Measurements from ENCODE around the gene ADD2. TPM values are rescaled to one million over a fixed set of nuclear protein-coding genes. Genes with fewer than 3 reads are reported as not detected.
"Not testable (repeated sequence)": the region's sequence is repeated elsewhere in the genome, so short reads cannot be mapped to it uniquely, and the experiment has no call there.

ADD2 gene
- total and polyA plus RNA-seq, 2 donors (not counting 1 experiment from before 2014, with no cell fraction given), result 15.9 to 21.7 TPM

DNA sequence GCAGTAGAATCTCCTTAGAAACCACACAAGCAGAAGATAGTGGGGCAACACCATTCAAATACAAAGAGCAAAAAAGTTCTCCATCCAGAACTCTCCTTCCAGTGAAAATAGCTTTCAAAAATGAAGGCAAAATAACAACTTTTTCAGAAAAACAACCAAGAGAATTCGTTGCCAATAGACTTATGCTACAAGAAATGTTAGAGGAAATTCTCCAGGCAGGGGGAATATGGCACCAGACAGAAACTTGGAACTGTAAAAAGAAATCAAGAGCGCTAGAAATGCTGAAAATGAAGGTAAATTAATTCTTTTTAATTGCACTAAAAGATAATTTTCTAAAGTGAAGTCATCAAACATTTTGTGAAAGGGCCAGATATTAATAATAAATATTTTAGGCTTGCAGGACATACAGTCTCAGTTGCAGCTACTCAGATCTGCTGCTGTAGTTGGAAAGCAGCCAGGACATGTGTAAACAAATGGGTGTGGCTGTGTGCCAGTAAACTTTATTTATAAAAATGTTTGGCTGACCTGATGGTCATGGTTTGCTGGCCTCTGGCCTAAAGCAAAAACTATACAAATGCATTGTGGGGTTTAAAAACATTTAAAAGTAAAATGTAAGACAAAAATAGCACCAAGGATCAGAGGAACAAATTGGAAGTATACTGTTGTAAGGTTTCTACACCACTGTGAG, 140.6 kb downstream of the ADD2 start:
- H3K36me3 ChIP-seq (replicated peaks in 1 of 2; ENCODE audit: control extremely low read depth in 1 of 2, control insufficient read depth in 1 of 2, extremely low read depth in 1 of 2, insufficient read depth in 2 of 2, low read length in 1 of 2), result no peaks in the 10 kb centered on the region
- no peaks in the 10 kb centered on the region for H3K4me1 ChIP-seq (ENCODE audit: control insufficient read depth in 2 of 2, insufficient read depth in 2 of 2, low read length in 2 of 2)
- ATAC-seq (ENCODE audit: low read depth) (no peak), DNase-seq (no peak)
- no peak overlapping the region for H3K27ac Mint-ChIP-seq
- no peak overlapping the region for H3K4me3 ChIP-seq (ENCODE audit: control extremely low read depth in 1 of 5, extremely low read depth in 1 of 5, insufficient read depth in 1 of 5, low read depth in 2 of 5, low read length in 4 of 5)
- CTCF ChIA-PET, result interaction anchor here (1.2 to 2.5 kb wide), 2 partner anchors 8 to 9 kb away, joined by 4 to 8 read pairs; no protein-coding TSS in a partner anchor
- TF ChIP-seq EZH2 (IDR thresholded peaks at IDR 0.05; ENCODE audit: borderline replicate concordance, insufficient read depth, low read depth, low read length, poor library complexity, severe bottlenecking), result no peak
- TF ChIP-seq, protein P1, sequence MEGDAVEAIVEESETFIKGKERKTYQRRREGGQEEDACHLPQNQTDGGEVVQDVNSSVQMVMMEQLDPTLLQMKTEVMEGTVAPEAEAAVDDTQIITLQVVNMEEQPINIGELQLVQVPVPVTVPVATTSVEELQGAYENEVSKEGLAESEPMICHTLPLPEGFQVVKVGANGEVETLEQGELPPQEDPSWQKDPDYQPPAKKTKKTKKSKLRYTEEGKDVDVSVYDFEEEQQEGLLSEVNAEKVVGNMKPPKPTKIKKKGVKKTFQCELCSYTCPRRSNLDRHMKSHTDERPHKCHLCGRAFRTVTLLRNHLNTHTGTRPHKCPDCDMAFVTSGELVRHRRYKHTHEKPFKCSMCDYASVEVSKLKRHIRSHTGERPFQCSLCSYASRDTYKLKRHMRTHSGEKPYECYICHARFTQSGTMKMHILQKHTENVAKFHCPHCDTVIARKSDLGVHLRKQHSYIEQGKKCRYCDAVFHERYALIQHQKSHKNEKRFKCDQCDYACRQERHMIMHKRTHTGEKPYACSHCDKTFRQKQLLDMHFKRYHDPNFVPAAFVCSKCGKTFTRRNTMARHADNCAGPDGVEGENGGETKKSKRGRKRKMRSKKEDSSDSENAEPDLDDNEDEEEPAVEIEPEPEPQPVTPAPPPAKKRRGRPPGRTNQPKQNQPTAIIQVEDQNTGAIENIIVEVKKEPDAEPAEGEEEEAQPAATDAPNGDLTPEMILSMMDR (IDR thresholded peaks at IDR 0.05), result no peak
- H3K9me3 Mint-ChIP-seq (ENCODE audit: insufficient read depth), result no peaks in the 10 kb centered on the region
- H3K27ac ChIP-seq (ENCODE audit: low read length in 2 of 2), result no peak overlapping the region
- no peaks in the 10 kb centered on the region for H3K4me1 Mint-ChIP-seq
- H3K4me2 ChIP-seq (replicated peaks; ENCODE audit: low read depth, low read length, poor library complexity, severe bottlenecking), result no peak overlapping the region
- H3K27me3 Mint-ChIP-seq, result peaks cover 44% of the 10 kb centered on the region
- H2AFZ ChIP-seq (ENCODE audit: insufficient read depth, low read depth, low read length, poor library complexity, severe bottlenecking), result no peak overlapping the region
- H3K4me3 Mint-ChIP-seq, result no peak overlapping the region
- POLR2A ChIA-PET, result no interaction called here
- WGBS (ENCODE audit: insufficient coverage), result no CpG with 5 or more reads among the region's 2 CpGs
- intact Hi-C loops (cut with micrococcal nuclease), result no loop called here
- no peaks in the 10 kb centered on the region for H4K20me1 ChIP-seq (ENCODE audit: control insufficient read depth, insufficient read depth, low read length, poor library complexity, severe bottlenecking)
- H3K79me2 ChIP-seq (ENCODE audit: control insufficient read depth, insufficient read depth, low read length), result no peaks in the 10 kb centered on the region
- no peaks in the 10 kb centered on the region for H3K9me3 ChIP-seq (ENCODE audit: control extremely low read depth in 1 of 3, control insufficient read depth in 2 of 3, insufficient read depth in 1 of 3, low read length in 2 of 3)
- no peak overlapping the region for H3K9ac ChIP-seq (ENCODE audit: low read length)
- peaks cover 0 to 6% (median 0%) of the 10 kb centered on the region in 4 experiments for H3K27me3 ChIP-seq (replicated peaks in 1 of 4; ENCODE audit: control extremely low read depth in 1 of 4, control insufficient read depth in 3 of 4, insufficient read depth in 4 of 4, low read length in 3 of 4)

DNA sequence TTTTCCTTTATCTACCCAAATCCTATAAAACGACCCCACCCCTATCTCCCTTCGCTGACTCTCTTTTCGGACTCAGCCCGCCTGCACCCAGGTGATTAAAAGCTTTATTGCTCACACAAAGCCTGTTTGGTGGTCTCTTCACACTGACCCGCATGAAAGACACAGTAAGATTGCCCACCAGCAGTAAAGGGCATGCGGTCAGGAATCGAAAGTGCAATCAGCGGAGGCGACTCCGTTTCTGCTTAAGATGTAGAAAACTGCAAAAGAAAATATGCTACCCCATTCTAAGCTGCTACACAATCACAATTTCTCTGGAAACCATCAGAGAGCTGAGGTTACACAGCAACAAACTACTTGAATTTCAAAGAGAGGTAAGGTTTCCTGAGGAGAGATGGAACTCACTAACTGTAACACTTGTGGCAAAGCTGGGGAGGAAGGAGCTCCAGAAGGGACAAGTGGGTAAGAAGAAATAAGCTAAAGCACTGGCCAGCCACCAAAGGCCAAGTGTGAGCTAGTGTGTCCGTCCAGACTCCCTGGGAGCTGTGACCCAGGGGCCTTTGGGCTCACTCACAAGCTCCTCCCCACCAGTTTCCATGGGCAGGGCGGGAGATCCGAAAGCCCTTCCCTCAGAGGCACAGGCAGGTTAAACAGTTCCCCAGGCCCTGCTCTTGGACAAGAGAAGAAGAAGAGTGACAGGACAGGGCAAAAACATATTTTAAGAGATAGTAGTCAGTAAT, 141.6 kb downstream of the ADD2 start:
- no peaks in the 10 kb centered on the region for H3K4me1 Mint-ChIP-seq
- Histone ChIP-seq H3K9ac (ENCODE audit: low read length) (no peak overlapping the region), H3K4me3 (ENCODE audit: control extremely low read depth in 1 of 5, extremely low read depth in 1 of 5, insufficient read depth in 1 of 5, low read depth in 2 of 5, low read length in 4 of 5) (no peak overlapping the region), H3K9me3 (ENCODE audit: control extremely low read depth in 1 of 3, control insufficient read depth in 2 of 3, insufficient read depth in 1 of 3, low read length in 2 of 3) (no peaks in the 10 kb centered on the region), H3K27me3 (replicated peaks in 1 of 4; ENCODE audit: control extremely low read depth in 1 of 4, control insufficient read depth in 3 of 4, insufficient read depth in 4 of 4, low read length in 3 of 4) (peaks cover 0 to 6% (median 0%) of the 10 kb centered on the region in 4 experiments), H3K79me2 (ENCODE audit: control insufficient read depth, insufficient read depth, low read length) (no peaks in the 10 kb centered on the region), H3K27ac (ENCODE audit: low read length in 2 of 2) (no peak overlapping the region), H3K36me3 (replicated peaks in 1 of 2; ENCODE audit: control extremely low read depth in 1 of 2, control insufficient read depth in 1 of 2, extremely low read depth in 1 of 2, insufficient read depth in 2 of 2, low read length in 1 of 2) (no peaks in the 10 kb centered on the region), H3K4me2 (replicated peaks; ENCODE audit: low read depth, low read length, poor library complexity, severe bottlenecking) (no peak overlapping the region), H2AFZ (ENCODE audit: insufficient read depth, low read depth, low read length, poor library complexity, severe bottlenecking) (no peak overlapping the region), H4K20me1 (ENCODE audit: control insufficient read depth, insufficient read depth, low read length, poor library complexity, severe bottlenecking) (no peaks in the 10 kb centered on the region), H3K4me1 (ENCODE audit: control insufficient read depth in 2 of 2, insufficient read depth in 2 of 2, low read length in 2 of 2) (no peaks in the 10 kb centered on the region)
- TF ChIP-seq, protein P1 (IDR thresholded peaks at IDR 0.05), result no peak
- no peak for TF ChIP-seq EZH2 (IDR thresholded peaks at IDR 0.05; ENCODE audit: borderline replicate concordance, insufficient read depth, low read depth, low read length, poor library complexity, severe bottlenecking)
- DNase-seq, result no peak
- no peak overlapping the region for H3K4me3 Mint-ChIP-seq
- CTCF ChIA-PET, result no interaction called here
- H3K27ac Mint-ChIP-seq, result no peak overlapping the region
- intact Hi-C loops (cut with micrococcal nuclease), result no loop called here
- 96% methylated on average over 4 of the region's 13 CpGs for WGBS (ENCODE audit: insufficient coverage)
- peaks cover 47% of the 10 kb centered on the region for H3K27me3 Mint-ChIP-seq
- POLR2A ChIA-PET, result no interaction called here
- no peaks in the 10 kb centered on the region for H3K9me3 Mint-ChIP-seq (ENCODE audit: insufficient read depth)
- ATAC-seq (ENCODE audit: low read depth), result no peak

DNA sequence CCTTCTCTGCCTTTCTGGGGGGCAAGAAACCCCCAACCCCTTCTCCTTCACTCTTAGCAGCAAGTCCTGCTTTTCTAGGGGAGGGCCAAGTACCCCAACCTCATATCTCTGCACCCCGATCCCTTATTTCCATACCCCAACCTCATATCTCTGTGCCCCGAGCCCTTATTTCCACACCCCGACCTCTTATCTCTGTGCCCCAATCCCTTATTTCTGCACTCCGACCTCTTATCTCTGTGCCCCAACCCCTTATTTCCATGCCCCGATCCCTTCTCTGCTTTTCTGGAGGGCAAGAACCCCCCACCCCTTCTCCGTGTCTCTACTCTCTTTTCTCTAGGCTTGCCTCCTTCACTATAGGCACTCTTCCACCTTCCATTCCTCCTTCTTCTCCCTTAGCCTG, 146.5 kb downstream of the ADD2 start:
- not testable (repeated sequence) for ATAC-seq (ENCODE audit: low read depth)

More for the DNA sequence above, 146.5 kb downstream of the ADD2 start:
- H3K27me3 ChIP-seq (replicated peaks in 1 of 4; ENCODE audit: control extremely low read depth in 1 of 4, control insufficient read depth in 3 of 4, insufficient read depth in 4 of 4, low read length in 3 of 4); H3K4me3 Mint-ChIP-seq; H3K9me3 Mint-ChIP-seq (ENCODE audit: insufficient read depth); H3K4me3 ChIP-seq (ENCODE audit: control extremely low read depth in 1 of 5, extremely low read depth in 1 of 5, insufficient read depth in 1 of 5, low read depth in 2 of 5, low read length in 4 of 5); H3K27ac Mint-ChIP-seq; DNase-seq; H3K9me3 ChIP-seq (ENCODE audit: control extremely low read depth in 1 of 3, control insufficient read depth in 2 of 3, insufficient read depth in 1 of 3, low read length in 2 of 3); H3K27ac ChIP-seq (ENCODE audit: low read length in 2 of 2); POLR2A ChIA-PET; intact Hi-C loops (cut with micrococcal nuclease); H2AFZ ChIP-seq (ENCODE audit: insufficient read depth, low read depth, low read length, poor library complexity, severe bottlenecking); H3K9ac ChIP-seq (ENCODE audit: low read length); H3K79me2 ChIP-seq (ENCODE audit: control insufficient read depth, insufficient read depth, low read length); H3K4me1 ChIP-seq (ENCODE audit: control insufficient read depth in 2 of 2, insufficient read depth in 2 of 2, low read length in 2 of 2); H3K4me2 ChIP-seq (replicated peaks; ENCODE audit: low read depth, low read length, poor library complexity, severe bottlenecking); H3K4me1 Mint-ChIP-seq; H4K20me1 ChIP-seq (ENCODE audit: control insufficient read depth, insufficient read depth, low read length, poor library complexity, severe bottlenecking); CTCF ChIA-PET; H3K36me3 ChIP-seq (replicated peaks in 1 of 2; ENCODE audit: control extremely low read depth in 1 of 2, control insufficient read depth in 1 of 2, extremely low read depth in 1 of 2, insufficient read depth in 2 of 2, low read length in 1 of 2): not testable (repeated sequence)
- peaks cover 39% of the 10 kb centered on the region for H3K27me3 Mint-ChIP-seq
- 88% methylated on average over 6 of the region's 6 CpGs for WGBS (ENCODE audit: insufficient coverage)

Measured in B cell (primary cell).